ENCODE measurements around the gene CHST3. TPM values are rescaled to one million over a fixed set of nuclear protein-coding genes. Genes with fewer than 3 reads are reported as not detected.

CHST3 gene
- total RNA-seq, 1 donor from 2014 or later = 9.0 TPM

- peak; percentile 49 for ATAC-seq
These were observed 68.4 kb downstream of the CHST3 start for GRCh38 chr10:72032409-72033162.

GRCh38 chr10:72034040-72034499 is 69.9 kb downstream of the CHST3 start:
- no peak for ATAC-seq

GRCh38 chr10:72034761-72035160 is 70.6 kb downstream of the CHST3 start:
- no peak for ATAC-seq

- ATAC-seq = no peak
These were observed 71.2 kb downstream of the CHST3 start for GRCh38 chr10:72035252-72035887.

- ATAC-seq = no peak
These were observed 73.1 kb downstream of the CHST3 start for GRCh38 chr10:72037266-72037665.

- ATAC-seq = no peak
These were observed 73.6 kb downstream of the CHST3 start for GRCh38 chr10:72037811-72038210.

- ATAC-seq = no peak
These were observed 74.3 kb downstream of the CHST3 start for GRCh38 chr10:72038458-72039001.

- no peak for ATAC-seq
These were observed 75.2 kb downstream of the CHST3 start for GRCh38 chr10:72039377-72039776.

- ATAC-seq = no peak
These were observed 77.3 kb downstream of the CHST3 start for GRCh38 chr10:72041491-72041890.

GRCh38 chr10:72043016-72043834 is 79.0 kb downstream of the CHST3 start:
- no peak for ATAC-seq

GRCh38 chr10:72044417-72045041 is 80.3 kb downstream of the CHST3 start:
- peak; percentile 89 for ATAC-seq

- ATAC-seq = no peak
These were observed 81.4 kb downstream of the CHST3 start for GRCh38 chr10:72045586-72045985.

- peak; percentile 90 for ATAC-seq
These were observed 84.4 kb downstream of the CHST3 start for GRCh38 chr10:72048450-72049124.

- no peak for ATAC-seq
These were observed 85.3 kb downstream of the CHST3 start for GRCh38 chr10:72049472-72049871.

- ATAC-seq = no peak
These were observed 86.0 kb downstream of the CHST3 start for GRCh38 chr10:72049969-72050781.

GRCh38 chr10:72050873-72051272 is 86.7 kb downstream of the CHST3 start:
- no peak for ATAC-seq

- no peak for ATAC-seq
These were observed 89.5 kb downstream of the CHST3 start for GRCh38 chr10:72053690-72054089.

GRCh38 chr10:72056113-72056512 is 91.9 kb downstream of the CHST3 start:
- no peak for ATAC-seq

- peak; percentile 59 for ATAC-seq
These were observed 92.9 kb downstream of the CHST3 start for GRCh38 chr10:72056932-72057751.

GRCh38 chr10:72058347-72058898 is 94.2 kb downstream of the CHST3 start:
- no peak for ATAC-seq
